ENCODE results near the gene SERPINI1. TPM values are rescaled to one million over a fixed set of nuclear protein-coding genes. Genes with fewer than 3 reads are reported as not detected.

Gene SERPINI1
- total RNA-seq, 1 experiment from 2014 or later = 4.4 TPM

DNA sequence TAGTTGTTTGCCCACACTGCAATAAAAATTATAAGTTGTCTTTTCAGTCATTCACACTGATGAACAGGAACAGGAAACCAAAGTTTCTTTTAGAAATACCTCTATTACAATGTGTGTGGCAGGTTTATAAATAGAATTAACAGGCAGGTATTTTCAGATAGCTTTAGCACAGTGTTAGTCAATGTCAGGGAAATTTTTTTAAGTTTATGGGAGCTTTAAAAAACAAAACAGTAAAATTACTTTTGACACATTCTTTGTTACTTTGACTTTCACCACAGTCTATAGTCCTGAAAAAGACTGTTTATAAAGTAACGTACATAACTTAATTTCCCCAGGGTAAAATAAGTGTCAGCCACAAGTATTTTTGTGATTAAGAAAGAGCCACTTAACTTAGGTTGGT lies 38.1 kb downstream of the SERPINI1 start:
- POLR2A ChIA-PET = no interaction called here

DNA sequence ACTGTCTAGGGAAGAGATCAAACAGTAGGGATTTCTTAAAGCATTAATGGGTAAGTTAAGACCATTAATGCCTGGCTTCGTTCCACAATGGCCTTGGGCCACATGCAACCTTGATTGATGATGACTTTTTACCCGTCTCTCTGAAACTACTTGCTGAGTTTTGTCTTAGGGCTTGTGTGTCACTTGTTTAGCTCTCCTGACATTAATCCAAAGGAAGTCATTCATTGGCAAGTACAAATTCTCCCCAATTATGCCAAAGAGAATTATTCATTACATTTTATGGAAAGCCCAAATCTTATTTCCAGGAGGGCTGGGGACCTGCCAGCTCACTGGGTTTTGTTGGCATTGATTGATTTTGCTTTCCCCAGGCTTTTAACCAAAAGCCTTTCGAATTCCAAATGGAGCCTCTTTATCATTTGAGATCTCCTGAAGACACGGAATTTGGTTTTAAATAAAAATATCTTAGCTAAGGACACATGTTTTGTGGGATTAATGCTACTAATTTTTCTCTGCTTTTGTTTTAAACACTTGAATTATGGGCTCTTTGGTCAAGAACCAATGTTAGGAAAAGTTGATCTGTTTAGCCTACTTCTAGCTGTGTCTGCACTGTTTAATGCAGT lies 40.7 kb downstream of the SERPINI1 start:
- H3K27ac Mint-ChIP-seq (ENCODE audit: unreplicated experiment) = no peak overlapping the region
- peaks cover 8% of the 10 kb centered on the region; the same call in 1 of the 2 replicates for H3K9me3 ChIP-seq
- no peak for DNase-seq
- no TSS peak for BruUV-seq (replicated peaks)
- intact Hi-C loops (cut with micrococcal nuclease; ENCODE audit: unreplicated experiment) = no loop called here
- no peaks in the 10 kb centered on the region for H3K9me3 Mint-ChIP-seq (ENCODE audit: unreplicated experiment)
- H3K27me3 ChIP-seq (replicated peaks; ENCODE audit: control insufficient read depth, insufficient read depth, low read length) = no peaks in the 10 kb centered on the region
- CTCF ChIA-PET = no interaction called here
- peaks cover 8% of the 10 kb centered on the region for H3K4me1 ChIP-seq
- no peak overlapping the region for H3K4me3 ChIP-seq (ENCODE audit: low read depth, low read length)
- TF ChIP-seq, protein P1, sequence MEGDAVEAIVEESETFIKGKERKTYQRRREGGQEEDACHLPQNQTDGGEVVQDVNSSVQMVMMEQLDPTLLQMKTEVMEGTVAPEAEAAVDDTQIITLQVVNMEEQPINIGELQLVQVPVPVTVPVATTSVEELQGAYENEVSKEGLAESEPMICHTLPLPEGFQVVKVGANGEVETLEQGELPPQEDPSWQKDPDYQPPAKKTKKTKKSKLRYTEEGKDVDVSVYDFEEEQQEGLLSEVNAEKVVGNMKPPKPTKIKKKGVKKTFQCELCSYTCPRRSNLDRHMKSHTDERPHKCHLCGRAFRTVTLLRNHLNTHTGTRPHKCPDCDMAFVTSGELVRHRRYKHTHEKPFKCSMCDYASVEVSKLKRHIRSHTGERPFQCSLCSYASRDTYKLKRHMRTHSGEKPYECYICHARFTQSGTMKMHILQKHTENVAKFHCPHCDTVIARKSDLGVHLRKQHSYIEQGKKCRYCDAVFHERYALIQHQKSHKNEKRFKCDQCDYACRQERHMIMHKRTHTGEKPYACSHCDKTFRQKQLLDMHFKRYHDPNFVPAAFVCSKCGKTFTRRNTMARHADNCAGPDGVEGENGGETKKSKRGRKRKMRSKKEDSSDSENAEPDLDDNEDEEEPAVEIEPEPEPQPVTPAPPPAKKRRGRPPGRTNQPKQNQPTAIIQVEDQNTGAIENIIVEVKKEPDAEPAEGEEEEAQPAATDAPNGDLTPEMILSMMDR (IDR thresholded peaks at IDR 0.05; ENCODE audit: insufficient read depth in 1 of 2, low read depth in 1 of 2, low read length in 1 of 2, severe bottlenecking in 1 of 2, unreplicated experiment in 1 of 2) = no peak
- H3K4me3 Mint-ChIP-seq (ENCODE audit: unreplicated experiment) = no peak overlapping the region
- H3K4me1 Mint-ChIP-seq (ENCODE audit: low read depth, unreplicated experiment) = peaks cover 7% of the 10 kb centered on the region
- no peaks in the 10 kb centered on the region for H3K36me3 Mint-ChIP-seq (ENCODE audit: insufficient read depth, unreplicated experiment)
- POLR2A ChIA-PET = no interaction called here
- no peaks in the 10 kb centered on the region for H3K27me3 Mint-ChIP-seq (ENCODE audit: insufficient read depth, unreplicated experiment)
- H3K36me3 ChIP-seq (ENCODE audit: control insufficient read depth, insufficient read depth, low read length) = no peaks in the 10 kb centered on the region

More for the DNA sequence above, 38.1 kb downstream of the SERPINI1 start:
- peaks cover 8% of the 10 kb centered on the region for H3K4me1 ChIP-seq
- Mint-ChIP-seq H3K27me3 (ENCODE audit: insufficient read depth, unreplicated experiment) (no peaks in the 10 kb centered on the region), H3K4me1 (ENCODE audit: low read depth, unreplicated experiment) (peaks cover 7% of the 10 kb centered on the region), H3K4me3 (ENCODE audit: unreplicated experiment) (no peak overlapping the region), H3K9me3 (ENCODE audit: unreplicated experiment) (no peaks in the 10 kb centered on the region), H3K27ac (ENCODE audit: unreplicated experiment) (no peak overlapping the region), H3K36me3 (ENCODE audit: insufficient read depth, unreplicated experiment) (no peaks in the 10 kb centered on the region)
- H3K27me3 ChIP-seq (replicated peaks; ENCODE audit: control insufficient read depth, insufficient read depth, low read length) = no peaks in the 10 kb centered on the region
- DNase-seq = no peak
- TF ChIP-seq, protein P1 (IDR thresholded peaks at IDR 0.05; ENCODE audit: insufficient read depth in 1 of 2, low read depth in 1 of 2, low read length in 1 of 2, severe bottlenecking in 1 of 2, unreplicated experiment in 1 of 2) = no peak
- peaks cover 8% of the 10 kb centered on the region; the same call in 1 of the 2 replicates for H3K9me3 ChIP-seq
- intact Hi-C loops (cut with micrococcal nuclease; ENCODE audit: unreplicated experiment) = no loop called here
- CTCF ChIA-PET = no interaction called here
- no peaks in the 10 kb centered on the region for H3K36me3 ChIP-seq (ENCODE audit: control insufficient read depth, insufficient read depth, low read length)
- BruUV-seq (replicated peaks) = no TSS peak
- no peak overlapping the region for H3K4me3 ChIP-seq (ENCODE audit: low read depth, low read length)

DNA sequence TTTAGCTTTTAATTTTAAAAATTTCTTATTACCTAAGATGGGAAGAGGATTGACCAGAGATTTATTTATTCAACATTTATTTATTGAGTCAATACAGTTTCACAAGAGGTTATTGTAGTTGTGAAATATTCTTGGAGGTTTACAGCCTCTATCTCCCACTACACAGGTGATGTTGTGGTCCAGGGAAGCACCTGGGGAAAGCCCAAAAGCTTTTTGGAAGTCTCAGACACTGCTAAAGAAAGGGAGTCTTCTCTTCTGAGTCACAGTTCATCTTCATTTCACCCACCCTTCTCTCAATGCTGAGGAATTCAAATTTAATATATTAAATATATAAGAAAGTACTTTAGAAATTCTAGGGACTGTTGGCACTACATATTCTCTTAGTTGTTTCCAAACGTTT lies 41.8 kb downstream of the SERPINI1 start:
- no TSS peak for BruUV-seq (replicated peaks)
- CTCF ChIA-PET = no interaction called here
- peaks cover 8% of the 10 kb centered on the region for H3K4me1 ChIP-seq
- intact Hi-C loops (cut with micrococcal nuclease; ENCODE audit: unreplicated experiment) = no loop called here
- TF ChIP-seq, protein P1 (IDR thresholded peaks at IDR 0.05; ENCODE audit: insufficient read depth in 1 of 2, low read depth in 1 of 2, low read length in 1 of 2, severe bottlenecking in 1 of 2, unreplicated experiment in 1 of 2) = no peak
- no peaks in the 10 kb centered on the region for H3K36me3 ChIP-seq (ENCODE audit: control insufficient read depth, insufficient read depth, low read length)
- H3K4me1 Mint-ChIP-seq (ENCODE audit: low read depth, unreplicated experiment) = peaks cover 7% of the 10 kb centered on the region
- no peaks in the 10 kb centered on the region for H3K36me3 Mint-ChIP-seq (ENCODE audit: insufficient read depth, unreplicated experiment)
- H3K9me3 ChIP-seq = peaks cover 8% of the 10 kb centered on the region; the same call in 1 of the 2 replicates
- POLR2A ChIA-PET = no interaction called here
- H3K4me3 Mint-ChIP-seq (ENCODE audit: unreplicated experiment) = no peak overlapping the region
- no peak overlapping the region for H3K27ac Mint-ChIP-seq (ENCODE audit: unreplicated experiment)
- H3K4me3 ChIP-seq (ENCODE audit: low read depth, low read length) = no peak overlapping the region
- no peaks in the 10 kb centered on the region for H3K27me3 Mint-ChIP-seq (ENCODE audit: insufficient read depth, unreplicated experiment)
- H3K9me3 Mint-ChIP-seq (ENCODE audit: unreplicated experiment) = no peaks in the 10 kb centered on the region
- no peak for DNase-seq
- H3K27me3 ChIP-seq (replicated peaks; ENCODE audit: control insufficient read depth, insufficient read depth, low read length) = no peaks in the 10 kb centered on the region

All from Caco-2 (cell line).